Stimulated activated CD4-positive, alpha-beta T cell treated with anti-CD3 and anti-CD28 coated beads, Interleukin-12 subunit alpha, Interleukin-12 subunit beta, amount 100 ng/mL, for 24 hours (primary cell): ENCODE measurements around the gene GNAI2.
A peak's percentile ranks its signal among the peaks of the same experiment; 100 is the strongest.
"Not testable (repeated sequence)": the region's sequence is repeated elsewhere in the genome, so short reads cannot be mapped to it uniquely, and the experiment has no call there.

Experiments used
- DNase-seq, 2 experiments: peaks; one replicate each; pipeline ENCODE4 v3.0.0-alpha.2; 2020; ENCODE audit warnings: low read depth in 2 of 2

GNAI2 gene

GRCh38 chr3:50245251-50245745 is 9.3 kb downstream of the GNAI2 start:
- DNase-seq: no peak

- peak; percentile 84 to 97 for DNase-seq
Observed at GRCh38 chr3:50245831-50246516, 10.0 kb downstream of the GNAI2 start.

GRCh38 chr3:50246517-50246954 is 10.5 kb downstream of the GNAI2 start:
- DNase-seq: peak; percentile 74 to 81

- DNase-seq: no peak
Observed at GRCh38 chr3:50248387-50248786, 12.4 kb downstream of the GNAI2 start.

- DNase-seq: no peak
Observed at GRCh38 chr3:50249457-50249856, 13.5 kb downstream of the GNAI2 start.

GRCh38 chr3:50250514-50250913 is 14.5 kb downstream of the GNAI2 start:
- DNase-seq: no peak

GRCh38 chr3:50251220-50251619 is 15.2 kb downstream of the GNAI2 start:
- no peak for DNase-seq

GRCh38 chr3:50254577-50255250 is 18.7 kb downstream of the GNAI2 start:
- no peak for DNase-seq

- DNase-seq: no peak
Observed at GRCh38 chr3:50255251-50255615, 19.2 kb downstream of the GNAI2 start.

- no peak for DNase-seq
Observed at GRCh38 chr3:50256978-50257890, 21.2 kb downstream of the GNAI2 start.

- no peak for DNase-seq
Observed at GRCh38 chr3:50258029-50258680, 22.2 kb downstream of the GNAI2 start.

- no peak for DNase-seq
Observed at GRCh38 chr3:50258979-50259378, 23.0 kb downstream of the GNAI2 start.

GRCh38 chr3:50259432-50260026 is 23.5 kb downstream of the GNAI2 start:
- DNase-seq: no peak

- DNase-seq: peak; percentile 70 to 79
Observed at GRCh38 chr3:50260027-50260941, 24.3 kb downstream of the GNAI2 start.

- no peak for DNase-seq
Observed at GRCh38 chr3:50260942-50261441, 25.0 kb downstream of the GNAI2 start.

- DNase-seq: no peak
Observed at GRCh38 chr3:50261505-50261904, 25.5 kb downstream of the GNAI2 start.

- DNase-seq: not testable (repeated sequence)
Observed at GRCh38 chr3:50262200-50262599, 26.2 kb downstream of the GNAI2 start.

GRCh38 chr3:50262778-50263177 is 26.8 kb downstream of the GNAI2 start:
- no peak for DNase-seq

GRCh38 chr3:50263478-50264382 is 27.7 kb downstream of the GNAI2 start:
- no peak for DNase-seq
